Body of pancreas (tissue), 4 donors: Measurements from ENCODE around the gene ARL14EP.

Source experiments
- CTCF ChIP-seq, 7 experiments: fragments of 450-650 bp in 4 of 7; fragments of 200-600 bp in 3 of 7; sonication (generic) in 3 of 7; IDR thresholded peaks; one replicate each; pipeline ENCODE4 v1.5.1; 2016 to 2019; ENCODE audit warnings: antibody characterized with exemption in 7 of 7
- POLR2A ChIP-seq, 3 donors: fragments of 450-650 bp; IDR thresholded peaks; one replicate each; pipeline ENCODE4 v1.6.1; 2016; ENCODE audit warnings: antibody characterized with exemption in 3 of 3, mild to moderate bottlenecking in 2 of 3

DNA sequence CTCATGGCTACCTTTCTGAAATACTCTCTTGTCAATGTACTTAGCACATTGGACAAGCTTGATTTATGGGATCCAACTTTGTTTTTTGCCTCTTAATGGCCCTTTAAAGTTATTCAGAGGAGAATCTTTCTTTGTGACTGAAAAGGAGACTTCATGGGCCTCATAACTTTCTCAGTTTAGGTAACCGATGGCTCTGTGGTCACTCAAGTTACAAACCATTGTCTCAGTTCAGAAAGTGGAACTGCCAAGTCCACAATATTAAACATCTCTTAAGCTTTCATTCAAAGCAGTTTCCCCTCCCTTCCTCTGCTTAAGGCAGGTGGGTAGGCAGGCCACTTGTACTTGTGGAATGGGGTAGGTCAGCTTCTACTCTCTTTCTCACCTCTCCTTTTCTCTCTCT lies 12.3 kb upstream of the ARL14EP start:
- TF ChIP-seq CTCF (IDR thresholded peaks at IDR 0.05) (no peak), POLR2A (IDR thresholded peaks at IDR 0.05) (no peak)
